SU-DHL-6 (cell line): ENCODE data around the gene EIF4A2.

Source experiments
- CTCF ChIP-seq: fragments of 200-600 bp; sonication (generic); IDR thresholded peaks from one replicate; pipeline ENCODE4 v1.5.1; 2017; ENCODE audit warnings: antibody characterized with exemption, mild to moderate bottlenecking, low read length, moderate library complexity; ENCODE audit not compliant: insufficient read depth, poor library complexity, severe bottlenecking
- EZH2phosphoT487 ChIP-seq: fragments of 200-600 bp; sonication (generic), shearing (Covaris generic); conservative IDR thresholded peaks from 2 replicates; pipeline ENCODE4 v1.6.1; 2018; ENCODE audit warnings: mild to moderate bottlenecking, antibody characterized with exemption, low read length, moderate library complexity, mixed read lengths

GRCh38 chr3:186826410-186826975 is 43.1 kb downstream of the EIF4A2 start:
- TF ChIP-seq CTCF (no peak), EZH2phosphoT487 (no peak)
